Measurements from ENCODE around the gene CLDN6. TPM values are rescaled to one million over a fixed set of nuclear protein-coding genes. Genes with fewer than 3 reads are reported as not detected.

Gene CLDN6, protein sequence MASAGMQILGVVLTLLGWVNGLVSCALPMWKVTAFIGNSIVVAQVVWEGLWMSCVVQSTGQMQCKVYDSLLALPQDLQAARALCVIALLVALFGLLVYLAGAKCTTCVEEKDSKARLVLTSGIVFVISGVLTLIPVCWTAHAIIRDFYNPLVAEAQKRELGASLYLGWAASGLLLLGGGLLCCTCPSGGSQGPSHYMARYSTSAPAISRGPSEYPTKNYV
- 0.30 to 0.58 TPM (median 0.32 TPM) in 4 of 5 replicates, not detected in the other for total RNA-seq (2022; extraction: Qiagen RNA extraction; ENCODE audit: low read depth)

DNA sequence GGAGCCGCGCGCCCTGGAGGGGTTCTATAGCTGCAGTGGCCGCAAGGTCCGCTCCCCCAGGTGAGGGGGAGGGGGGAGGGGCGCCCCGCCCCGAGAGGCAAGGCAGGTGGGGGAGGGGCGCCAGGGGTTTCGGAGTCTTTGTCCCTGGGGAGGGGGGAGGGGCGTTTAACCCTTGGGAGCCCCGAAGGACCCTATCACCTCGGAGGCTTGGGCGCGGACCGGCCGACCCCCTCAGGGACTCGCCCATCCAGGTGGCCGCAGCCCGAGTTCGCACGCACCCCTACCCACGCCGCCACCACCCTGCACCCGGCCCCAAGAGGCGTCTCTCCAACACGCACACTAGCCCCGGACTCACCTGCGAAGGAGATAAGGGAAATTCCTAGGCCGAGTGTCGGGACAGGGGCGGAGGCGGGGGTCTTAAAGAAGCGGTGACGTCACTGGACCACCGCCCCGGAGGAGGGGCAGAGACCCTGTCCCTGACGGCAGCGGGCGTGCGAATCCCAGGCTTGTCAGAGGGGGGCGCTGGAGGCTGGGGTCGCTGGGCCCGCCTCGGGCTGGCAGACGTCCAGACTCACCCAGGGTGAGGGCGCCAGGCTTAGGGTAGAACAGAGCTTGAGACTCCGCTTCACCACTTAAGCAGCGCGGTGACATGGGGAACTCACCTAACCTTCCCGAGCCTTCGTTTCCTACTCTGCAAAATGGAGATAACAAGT is at the start of gene CLDN6:
Gene CLDN6 (minus strand): TSS at position 390 of the 713 bp plus-strand sequence. CDS start 2,162 bp downstream, outside the sequence.

DNA sequence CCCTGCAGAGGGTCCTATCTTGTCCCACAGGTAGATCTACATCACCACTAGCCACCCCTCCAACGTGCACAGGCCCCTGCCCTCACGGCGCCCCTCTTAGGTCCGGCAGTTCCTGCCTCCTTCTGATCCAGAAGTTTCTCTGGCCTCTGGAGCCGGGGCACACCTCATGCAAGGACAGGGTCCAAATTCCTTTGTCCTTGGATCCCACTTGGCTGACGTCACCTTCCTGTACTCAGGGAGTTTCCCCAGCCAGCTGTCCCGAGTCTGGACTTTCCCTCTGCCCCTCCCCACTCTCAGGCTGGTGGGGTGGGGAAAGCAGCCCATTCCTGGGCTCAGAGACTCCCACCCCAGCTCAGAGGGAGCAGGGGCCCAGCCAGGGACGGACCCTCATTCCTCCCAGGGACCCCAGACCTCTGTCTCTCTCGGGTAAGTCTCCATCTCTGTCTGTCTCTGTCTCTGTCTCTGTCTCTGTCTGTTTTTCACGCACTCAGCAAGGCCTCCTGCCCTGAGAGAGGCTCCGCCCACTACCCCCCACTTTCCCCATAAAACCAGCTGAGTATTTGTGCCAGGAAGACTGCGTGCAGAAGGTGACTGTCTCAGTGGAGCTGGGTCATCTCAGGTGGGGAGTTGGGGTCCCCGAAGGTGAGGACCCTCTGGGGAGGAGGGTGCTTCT is 47.2 kb upstream of the CLDN6 start, which contains the start of gene IL32:
Gene IL32 (plus strand): TSS at position 572 of the 673 bp plus-strand sequence. CDS start 172 bp downstream, outside the sequence.

GRCh38 chr16:3045758-3046640 is 28.0 kb upstream of the CLDN6 start, which contains the start of gene MMP25:
Gene MMP25, plus strand, starts transcription at chr16:3046561. Its CDS starts 357 bp downstream, at chr16:3046918.

DNA sequence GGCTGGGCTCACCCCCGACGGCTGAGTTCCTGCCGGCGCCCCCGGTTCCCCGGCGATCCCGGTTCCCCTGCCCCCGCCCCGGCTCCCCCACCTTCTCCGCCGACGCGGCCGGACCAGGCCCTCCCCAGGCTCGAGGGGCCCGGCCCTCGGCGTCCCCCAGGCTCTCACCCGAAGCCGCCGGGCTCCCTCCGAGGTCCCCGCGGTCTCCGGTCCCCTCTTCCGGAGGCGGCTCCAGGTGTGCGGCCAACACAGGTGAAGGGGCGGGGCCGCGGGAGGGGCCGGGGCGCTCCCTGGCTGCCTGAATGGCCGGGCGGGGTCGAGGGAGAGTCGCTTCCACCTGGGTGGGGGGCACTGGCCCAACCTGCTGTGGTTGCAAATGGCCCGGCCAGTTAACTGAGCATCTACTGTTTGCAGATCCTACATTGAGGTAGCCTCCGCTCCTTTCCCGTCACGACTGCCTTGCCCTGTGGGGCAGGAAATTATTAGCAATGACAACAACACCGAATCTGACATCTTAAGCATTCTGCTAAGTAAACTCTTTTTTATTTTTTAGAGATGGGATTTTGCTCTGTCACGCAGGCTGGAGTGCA is 18.8 kb upstream of the CLDN6 start, which contains the start of gene BICDL2:
Gene BICDL2 (minus strand): TSS at position 219 of the 590 bp plus-strand sequence. CDS start 1,448 bp downstream, outside the sequence.

DNA sequence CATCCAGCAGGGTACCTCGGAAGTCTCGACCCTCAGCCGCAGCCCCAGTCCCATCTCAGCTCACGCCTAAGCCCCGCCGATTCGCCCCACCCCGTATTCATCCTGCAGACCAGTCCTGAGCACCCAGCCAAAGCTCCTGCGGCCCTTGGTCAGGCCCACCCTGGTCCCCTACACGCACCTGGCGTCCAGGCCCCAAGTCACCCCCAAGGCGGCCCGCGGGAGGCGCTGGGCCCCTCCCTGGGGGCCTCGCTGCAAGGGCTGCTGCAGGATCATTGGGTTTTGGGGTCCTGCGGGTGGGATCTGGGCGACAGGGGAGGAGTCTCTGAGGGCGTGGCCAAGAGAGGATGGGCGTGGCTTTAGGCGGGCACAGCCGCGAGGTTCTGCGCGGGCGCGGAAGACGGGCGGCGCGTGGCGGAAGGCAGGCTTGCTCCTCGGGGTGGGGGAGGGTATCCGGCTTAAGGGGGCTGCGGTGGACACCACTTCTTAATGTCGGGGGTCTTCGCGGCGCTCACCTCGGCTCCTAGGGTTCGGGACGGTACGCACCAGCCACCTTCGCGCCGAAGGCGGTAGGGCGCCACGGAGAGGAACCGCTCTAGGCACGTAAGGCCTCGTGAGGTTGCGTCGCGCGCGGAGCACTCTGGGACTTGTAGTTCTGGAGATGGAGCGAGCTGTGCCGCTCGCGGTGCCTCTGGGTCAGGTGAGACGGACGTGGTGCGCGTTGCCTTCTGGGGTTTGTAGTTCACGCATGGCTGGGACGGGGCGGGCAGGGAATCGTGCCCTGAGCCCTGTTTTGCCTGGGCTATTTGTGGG is 5.9 kb upstream of the CLDN6 start, which contains the start of the genes HCFC1R1 and THOC6:
Gene HCFC1R1 (minus strand): TSS at position 274 of the 810 bp plus-strand sequence. CDS start 1 bp downstream, at position 273.
Gene THOC6 (plus strand): TSS at position 367 of the 810 bp plus-strand sequence. CDS start 292 bp downstream, at position 659.

DNA sequence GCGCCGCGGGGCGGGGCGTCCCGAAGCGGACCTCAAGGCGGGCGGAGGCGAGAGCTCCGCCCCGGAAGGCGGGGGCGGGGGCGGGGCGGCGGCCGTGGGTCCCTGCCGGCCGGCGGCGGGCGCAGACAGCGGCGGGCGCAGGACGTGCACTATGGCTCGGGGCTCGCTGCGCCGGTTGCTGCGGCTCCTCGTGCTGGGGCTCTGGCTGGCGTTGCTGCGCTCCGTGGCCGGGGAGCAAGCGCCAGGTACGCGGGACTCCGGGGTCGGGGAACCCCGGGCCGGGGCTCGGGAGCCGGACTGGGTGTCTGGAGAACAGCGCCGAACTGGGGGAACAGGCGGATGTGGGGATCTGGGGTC is 2.2 kb upstream of the CLDN6 start, which contains the start of gene TNFRSF12A:
Gene TNFRSF12A (plus strand): TSS at position 122 of the 357 bp plus-strand sequence. CDS start 30 bp downstream, at position 152.

DNA sequence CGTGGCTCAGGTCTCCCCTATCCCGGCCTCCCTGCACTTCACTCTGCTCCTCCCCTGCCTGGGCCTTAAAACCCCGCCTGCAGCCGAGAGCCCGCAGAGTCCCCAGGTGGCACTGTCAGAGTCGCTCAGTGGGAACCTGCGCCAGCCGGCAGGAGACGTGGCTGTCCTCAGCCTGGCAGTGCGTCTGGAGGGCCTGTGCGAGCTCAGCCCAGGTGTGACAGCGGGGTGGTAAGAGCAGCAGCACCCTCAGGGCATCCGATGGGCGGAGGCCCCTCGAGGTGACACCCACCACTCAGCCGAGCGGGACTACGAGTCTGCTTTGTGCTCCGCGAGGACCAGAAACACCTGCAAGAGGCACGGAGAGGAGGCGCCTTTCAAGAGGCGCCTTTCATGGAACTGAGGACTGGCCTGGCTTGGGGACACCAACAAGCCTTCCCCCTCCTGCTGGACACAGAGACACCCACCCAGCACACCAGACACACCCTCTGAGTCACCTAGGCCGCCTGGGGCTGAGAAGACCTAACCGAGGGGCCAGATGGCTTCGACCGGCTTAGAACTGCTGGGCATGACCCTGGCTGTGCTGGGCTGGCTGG is 5.1 kb downstream of the CLDN6 start, which contains the start of gene CLDN9:
Gene CLDN9 (plus strand): TSS at position 96 of the 593 bp plus-strand sequence. CDS start 440 bp downstream, at position 536.

GRCh38 chr16:2980227-2981176 is 37.5 kb downstream of the CLDN6 start, which contains the start of gene PKMYT1:
Gene PKMYT1, minus strand, starts transcription at chr16:2980446. Its CDS starts 789 bp downstream, at chr16:2979657.

GRCh38 chr16:2968738-2969544 is 49.0 kb downstream of the CLDN6 start, which contains the start of gene PAQR4:
Gene PAQR4, plus strand, starts transcription at chr16:2969348. Its CDS starts 327 bp downstream, at chr16:2969675.

Other genes with a start within 250 kb of the CLDN6 start
- 414 to 506 TPM (median 472 TPM) in 5 replicates for gene ELOB, start 240.9 kb downstream of the CLDN6 start, total RNA-seq (2022; extraction: Qiagen RNA extraction; ENCODE audit: low read depth)
- gene PRSS33, start 230.6 kb downstream of the CLDN6 start, total RNA-seq (2022; extraction: Qiagen RNA extraction; ENCODE audit: low read depth): 0.03 TPM in 1 of 5 replicates, not detected in the others
- not detected in 5 replicates for gene PRSS41, start 219.7 kb downstream of the CLDN6 start, total RNA-seq (2022; extraction: Qiagen RNA extraction; ENCODE audit: low read depth)
- 0.11 to 0.19 TPM (median 0.12 TPM) in 3 of 5 replicates, not detected in the others for gene PRSS21, start 200.9 kb downstream of the CLDN6 start, total RNA-seq (2022; extraction: Qiagen RNA extraction; ENCODE audit: low read depth)
- 0.55 to 1.0 TPM (median 0.87 TPM) in 5 replicates for gene ZG16B, start 187.9 kb downstream of the CLDN6 start, total RNA-seq (2022; extraction: Qiagen RNA extraction; ENCODE audit: low read depth)
- 2.3 to 3.6 TPM (median 2.7 TPM) in 5 replicates for gene PRSS22, start 160.0 kb downstream of the CLDN6 start, total RNA-seq (2022; extraction: Qiagen RNA extraction; ENCODE audit: low read depth)
- gene FLYWCH2, start 135.0 kb downstream of the CLDN6 start, total RNA-seq (2022; extraction: Qiagen RNA extraction; ENCODE audit: low read depth): 46.2 to 58.3 TPM (median 52.7 TPM) in 5 replicates
- 18.8 to 30.9 TPM (median 28.1 TPM) in 5 replicates for gene FLYWCH1, start 106.3 kb downstream of the CLDN6 start, total RNA-seq (2022; extraction: Qiagen RNA extraction; ENCODE audit: low read depth)
- gene KREMEN2, start 53.9 kb downstream of the CLDN6 start, total RNA-seq (2022; extraction: Qiagen RNA extraction; ENCODE audit: low read depth): 1.1 to 2.3 TPM (median 1.9 TPM) in 5 replicates
- 29.4 to 40.9 TPM (median 37.7 TPM) in 5 replicates for gene PAQR4, start 48.8 kb downstream of the CLDN6 start, total RNA-seq (2022; extraction: Qiagen RNA extraction; ENCODE audit: low read depth)
- gene PKMYT1, start 37.7 kb downstream of the CLDN6 start, total RNA-seq (2022; extraction: Qiagen RNA extraction; ENCODE audit: low read depth): 62.4 to 91.1 TPM (median 87.4 TPM) in 5 replicates
- gene CLDN9, start 5.3 kb downstream of the CLDN6 start, total RNA-seq (2022; extraction: Qiagen RNA extraction; ENCODE audit: low read depth): 0.27 to 0.80 TPM (median 0.39 TPM) in 5 replicates
- 446 to 698 TPM (median 646 TPM) in 5 replicates for gene TNFRSF12A, start 2.2 kb upstream of the CLDN6 start, total RNA-seq (2022; extraction: Qiagen RNA extraction; ENCODE audit: low read depth)
- 201 to 240 TPM (median 232 TPM) in 5 replicates for gene HCFC1R1, start 5.8 kb upstream of the CLDN6 start, total RNA-seq (2022; extraction: Qiagen RNA extraction; ENCODE audit: low read depth)
- gene THOC6, start 5.9 kb upstream of the CLDN6 start, total RNA-seq (2022; extraction: Qiagen RNA extraction; ENCODE audit: low read depth): 27.4 to 38.7 TPM (median 33.2 TPM) in 5 replicates
- gene BICDL2, start 18.8 kb upstream of the CLDN6 start, total RNA-seq (2022; extraction: Qiagen RNA extraction; ENCODE audit: low read depth): not detected in 5 replicates
- 0.67 to 0.97 TPM (median 0.85 TPM) in 5 replicates for gene MMP25, start 28.4 kb upstream of the CLDN6 start, total RNA-seq (2022; extraction: Qiagen RNA extraction; ENCODE audit: low read depth)
- gene IL32, start 47.5 kb upstream of the CLDN6 start, total RNA-seq (2022; extraction: Qiagen RNA extraction; ENCODE audit: low read depth): 22.4 to 36.7 TPM (median 28.1 TPM) in 5 replicates
- 0.03 TPM in 1 of 5 replicates, not detected in the others for gene ZSCAN10, start 81.1 kb upstream of the CLDN6 start, total RNA-seq (2022; extraction: Qiagen RNA extraction; ENCODE audit: low read depth)
- 11.3 to 15.1 TPM (median 13.2 TPM) in 5 replicates for gene ZNF205, start 94.4 kb upstream of the CLDN6 start, total RNA-seq (2022; extraction: Qiagen RNA extraction; ENCODE audit: low read depth)
- gene ZNF213, start 116.8 kb upstream of the CLDN6 start, total RNA-seq (2022; extraction: Qiagen RNA extraction; ENCODE audit: low read depth): 7.9 to 12.9 TPM (median 11.6 TPM) in 5 replicates
- 0.29 to 0.48 TPM (median 0.40 TPM) in 3 of 5 replicates, not detected in the others for gene OR1F1, start 170.0 kb upstream of the CLDN6 start, total RNA-seq (2022; extraction: Qiagen RNA extraction; ENCODE audit: low read depth)
- gene ZNF200, start 217.0 kb upstream of the CLDN6 start, total RNA-seq (2022; extraction: Qiagen RNA extraction; ENCODE audit: low read depth): 8.1 to 11.5 TPM (median 8.3 TPM) in 5 replicates
- not detected in 5 replicates for gene MEFV, start 238.4 kb upstream of the CLDN6 start, total RNA-seq (2022; extraction: Qiagen RNA extraction; ENCODE audit: low read depth)

All from A549 treated with CpdA at 1 μM for 4 hours (cell line).